Activated B cell treated with CpG ODN at 0.5 μM for 24 hours (primary cell): ENCODE results near the gene CUL3. TPM values are rescaled to one million over a fixed set of nuclear protein-coding genes. Genes with fewer than 3 reads are reported as not detected.
A peak's percentile ranks its signal among the peaks of the same experiment; 100 is the strongest.
"Not testable (repeated sequence)": the region's sequence is repeated elsewhere in the genome, so short reads cannot be mapped to it uniquely, and the experiment has no call there.

ENCODE experiments used
- ATAC-seq: fragments of 200-7000 bp; cut with Tn5 transposase; one replicate; pipeline ENCODE4 v1.10.0; 2021; ENCODE audit warnings: low read depth, mild to moderate bottlenecking, moderate library complexity
- CTCF ChIA-PET: fragments of 350-600 bp; sonication (Branson Sonifier 250); formaldehyde crosslinking; loops from one replicate; lab custom pipeline; 2021; ENCODE audit warnings: antibody characterized with exemption; lab: Charles Lee
- POLR2A ChIA-PET: fragments of 350-600 bp; sonication (Branson Sonifier 250); formaldehyde crosslinking; loops from one replicate; lab custom pipeline; 2021; ENCODE audit warnings: antibody characterized with exemption; lab: Charles Lee
- DNase-seq: peaks from one replicate; pipeline ENCODE4 v3.0.0; 2022
- H3K27ac Mint-ChIP-seq: one replicate; pipeline ENCODE4 v1.8.0; 2020; ENCODE audit warnings: mixed read lengths
- H3K27me3 Mint-ChIP-seq: one replicate; pipeline ENCODE4 v1.8.0; 2021; ENCODE audit warnings: mixed read lengths
- H3K36me3 Mint-ChIP-seq: one replicate; pipeline ENCODE4 v1.8.0; 2021; ENCODE audit warnings: low read depth, mixed read lengths
- H3K4me1 Mint-ChIP-seq: one replicate; pipeline ENCODE4 v1.8.0; 2021; ENCODE audit warnings: mixed read lengths
- H3K4me3 Mint-ChIP-seq: one replicate; pipeline ENCODE4 v1.8.0; 2020; ENCODE audit warnings: mild to moderate bottlenecking, mixed read lengths
- H3K9me3 Mint-ChIP-seq: one replicate; pipeline ENCODE4 v1.8.0; 2020; ENCODE audit warnings: mixed read lengths
- CTCF ChIP-seq: fragments of 200-600 bp; IDR thresholded peaks from one replicate; pipeline ENCODE4 v1.8.0; 2022; ENCODE audit warnings: antibody characterized with exemption, mild to moderate bottlenecking
- intact Hi-C: fragments of 100-400 bp; cut with micrococcal nuclease; formaldehyde crosslinking; loops from one replicate; pipeline ENCODE4 v1.15.1; 2024
- total RNA-seq: library from RNA; stranded (reverse); gene quantifications from 2 replicates; pipeline ENCODE4 v1.2.3, GENCODE V29; 2022

The CUL3 gene
- total RNA-seq, 1 donor from 2014 or later: 114 TPM

GRCh38 chr2:224507789-224508188, 77.4 kb downstream of the CUL3 start:
- peaks cover 12% of the 10 kb centered on the region for H3K4me1 Mint-ChIP-seq
- H3K27me3 Mint-ChIP-seq: no peaks in the 10 kb centered on the region
- DNase-seq (no peak), ATAC-seq (no peak)
- H3K27ac Mint-ChIP-seq: no peak overlapping the region
- ChIA-PET POLR2A (no interaction called here), CTCF (no interaction called here)
- H3K4me3 Mint-ChIP-seq: no peak overlapping the region
- H3K9me3 Mint-ChIP-seq: no peaks in the 10 kb centered on the region
- peaks cover 50% of the 10 kb centered on the region for H3K36me3 Mint-ChIP-seq
- no peak for TF ChIP-seq CTCF
- intact Hi-C loops: loop anchor here (2.0 to 5.0 kb wide), 2 partner anchors 15 to 35 kb away; no protein-coding TSS in a partner anchor

- intact Hi-C loops: loop anchor here (2.0 to 5.0 kb wide), 2 partner anchors 14 to 34 kb away; no protein-coding TSS in a partner anchor
- Mint-ChIP-seq H3K4me3 (no peak overlapping the region), H3K27me3 (no peaks in the 10 kb centered on the region), H3K9me3 (no peaks in the 10 kb centered on the region), H3K4me1 (peaks cover 12% of the 10 kb centered on the region), H3K36me3 (peaks cover 58% of the 10 kb centered on the region), H3K27ac (no peak overlapping the region)
- POLR2A ChIA-PET: no interaction called here
- TF ChIP-seq CTCF: no peak
- no peak for ATAC-seq
- no peak for DNase-seq
- CTCF ChIA-PET: no interaction called here
These were observed 78.7 kb downstream of the CUL3 start for GRCh38 chr2:224506494-224506893.

- Mint-ChIP-seq H3K27ac (no peak overlapping the region), H3K36me3 (peaks cover 82% of the 10 kb centered on the region), H3K9me3 (no peaks in the 10 kb centered on the region), H3K4me3 (no peak overlapping the region), H3K27me3 (no peaks in the 10 kb centered on the region), H3K4me1 (no peaks in the 10 kb centered on the region)
- intact Hi-C loops: no loop called here
- TF ChIP-seq CTCF: no peak
- ChIA-PET CTCF (no interaction called here), POLR2A (no interaction called here)
- no peak for DNase-seq
- no peak for ATAC-seq
These were observed 86.2 kb downstream of the CUL3 start for GRCh38 chr2:224498991-224499390.

GRCh38 chr2:224492531-224492930, 92.6 kb downstream of the CUL3 start:
- peak overlapping the region; percentile 46 for H3K27ac Mint-ChIP-seq
- peaks cover 12% of the 10 kb centered on the region for H3K9me3 Mint-ChIP-seq
- ChIA-PET POLR2A (no interaction called here), CTCF (no interaction called here)
- peaks cover 78% of the 10 kb centered on the region for H3K36me3 Mint-ChIP-seq
- no peaks in the 10 kb centered on the region for H3K27me3 Mint-ChIP-seq
- peaks cover 45% of the 10 kb centered on the region for H3K4me1 Mint-ChIP-seq
- no peak for DNase-seq
- no peak for ATAC-seq
- intact Hi-C loops: loop anchor here (2.0 to 5.0 kb wide), 3 partner anchors 14 to 155 kb away; no protein-coding TSS in a partner anchor
- H3K4me3 Mint-ChIP-seq: no peak overlapping the region
- no peak for TF ChIP-seq CTCF

GRCh38 chr2:224487940-224488339, 97.2 kb downstream of the CUL3 start:
- CTCF ChIA-PET, ATAC-seq, H3K27me3 Mint-ChIP-seq, intact Hi-C loops, H3K4me3 Mint-ChIP-seq, DNase-seq: not testable (repeated sequence)
- Mint-ChIP-seq H3K4me1 (peaks cover 55% of the 10 kb centered on the region), H3K9me3 (peaks cover 12% of the 10 kb centered on the region), H3K36me3 (peaks cover 80% of the 10 kb centered on the region), H3K27ac (peak overlapping the region; percentile 80)
- POLR2A ChIA-PET: interaction anchor here (0.6 kb wide), 1 partner anchor 63 kb away, joined by 7 read pairs; no protein-coding TSS in a partner anchor

GRCh38 chr2:224485081-224486014, 99.8 kb downstream of the CUL3 start:
- Mint-ChIP-seq H3K4me1 (peaks cover 39% of the 10 kb centered on the region), H3K9me3 (peaks cover 11% of the 10 kb centered on the region), H3K27ac (peak overlapping the region; percentile 54), H3K36me3 (peaks cover 74% of the 10 kb centered on the region)
- CTCF ChIA-PET, ATAC-seq, H3K4me3 Mint-ChIP-seq, DNase-seq, POLR2A ChIA-PET, intact Hi-C loops, H3K27me3 Mint-ChIP-seq: not testable (repeated sequence)
